ENCODE measurements around the gene TBCK.

The TBCK gene

GRCh38 chr4:106083065-106083464, 232.9 kb downstream of the TBCK start:
- Histone ChIP-seq H2BK15ac (ENCODE audit: low read length) (no peak overlapping the region), H3K23ac (ENCODE audit: low read depth, low read length, poor library complexity) (no peak overlapping the region), H3K27ac (replicated peaks; ENCODE audit: low read length) (no peak overlapping the region), H3K79me1 (ENCODE audit: low read depth, low read length) (no peaks in the 10 kb centered on the region), H3K36me3 (replicated peaks in 1 of 2; ENCODE audit: control insufficient read depth in 2 of 2, insufficient read depth in 2 of 2, low read length in 2 of 2) (no peaks in the 10 kb centered on the region), H3K9me3 (replicated peaks in 1 of 2; ENCODE audit: control insufficient read depth in 2 of 2, insufficient read depth in 1 of 2, low read depth in 1 of 2, low read length in 2 of 2) (peaks cover 1% of the 10 kb centered on the region in 2 donors), H3K18ac (ENCODE audit: low read length) (no peak overlapping the region), H3K4me2 (ENCODE audit: insufficient read depth, low read length, poor library complexity, severe bottlenecking) (no peak overlapping the region), H2BK12ac (ENCODE audit: low read length) (no peak overlapping the region), H2AFZ (ENCODE audit: low read length) (no peak overlapping the region), H4K8ac (ENCODE audit: low read depth, low read length) (no peak overlapping the region), H3K4ac (ENCODE audit: low read length) (no peak overlapping the region), H3K27me3 (ENCODE audit: control insufficient read depth in 3 of 3, insufficient read depth in 3 of 3, low read depth in 1 of 3, low read length in 3 of 3) (no peaks in the 10 kb centered on the region), H2BK120ac (ENCODE audit: low read depth, low read length) (no peak overlapping the region), H2AK5ac (ENCODE audit: low read depth, low read length) (no peak overlapping the region), H3K14ac (ENCODE audit: low read length) (no peak overlapping the region), H2BK5ac (ENCODE audit: low read length) (no peak overlapping the region), H4K91ac (ENCODE audit: low read depth, low read length, poor library complexity) (no peak overlapping the region), H3K4me3 (ENCODE audit: low read length in 2 of 2) (no peak overlapping the region), H3K9ac (ENCODE audit: low read depth, low read length, poor library complexity) (no peak overlapping the region), H3K4me1 (ENCODE audit: control insufficient read depth in 2 of 2, insufficient read depth in 1 of 2, low read depth in 1 of 2, low read length in 2 of 2) (no peaks in the 10 kb centered on the region)
- no CpG with 5 or more reads among the region's 8 CpGs for WGBS, 2 donors (ENCODE audit: extremely low coverage in 2 of 2, insufficient read length in 2 of 2, insufficient replicate concordance in 1 of 2)
- no peak for DNase-seq (ENCODE audit: low spot score)

GRCh38 chr4:106080376-106080775, 235.6 kb downstream of the TBCK start:
- Histone ChIP-seq H3K36me3 (replicated peaks in 1 of 2; ENCODE audit: control insufficient read depth in 2 of 2, insufficient read depth in 2 of 2, low read length in 2 of 2) (no peaks in the 10 kb centered on the region), H3K23ac (ENCODE audit: low read depth, low read length, poor library complexity) (no peak overlapping the region), H3K4me3 (ENCODE audit: low read length in 2 of 2) (no peak overlapping the region), H2BK12ac (ENCODE audit: low read length) (no peak overlapping the region), H3K9ac (ENCODE audit: low read depth, low read length, poor library complexity) (no peak overlapping the region), H2AK5ac (ENCODE audit: low read depth, low read length) (no peak overlapping the region), H3K27ac (replicated peaks; ENCODE audit: low read length) (no peak overlapping the region), H2BK15ac (ENCODE audit: low read length) (no peak overlapping the region), H3K4me2 (ENCODE audit: insufficient read depth, low read length, poor library complexity, severe bottlenecking) (no peak overlapping the region), H3K18ac (ENCODE audit: low read length) (no peak overlapping the region), H3K9me3 (replicated peaks in 1 of 2; ENCODE audit: control insufficient read depth in 2 of 2, insufficient read depth in 1 of 2, low read depth in 1 of 2, low read length in 2 of 2) (peaks cover 0 to 5% of the 10 kb centered on the region in 2 donors), H3K14ac (ENCODE audit: low read length) (no peak overlapping the region), H3K27me3 (ENCODE audit: control insufficient read depth in 3 of 3, insufficient read depth in 3 of 3, low read depth in 1 of 3, low read length in 3 of 3) (no peaks in the 10 kb centered on the region), H2AFZ (ENCODE audit: low read length) (no peak overlapping the region), H2BK120ac (ENCODE audit: low read depth, low read length) (no peak overlapping the region), H4K8ac (ENCODE audit: low read depth, low read length) (no peak overlapping the region), H2BK5ac (ENCODE audit: low read length) (no peak overlapping the region), H4K91ac (ENCODE audit: low read depth, low read length, poor library complexity) (no peak overlapping the region), H3K4ac (ENCODE audit: low read length) (no peak overlapping the region), H3K4me1 (ENCODE audit: control insufficient read depth in 2 of 2, insufficient read depth in 1 of 2, low read depth in 1 of 2, low read length in 2 of 2) (no peaks in the 10 kb centered on the region), H3K79me1 (ENCODE audit: low read depth, low read length) (no peaks in the 10 kb centered on the region)
- WGBS, 2 donors (ENCODE audit: extremely low coverage in 2 of 2, insufficient read length in 2 of 2, insufficient replicate concordance in 1 of 2): no CpG with 5 or more reads among the region's 1 CpG
- no peak for DNase-seq (ENCODE audit: low spot score)

- Histone ChIP-seq H3K27ac (replicated peaks; ENCODE audit: low read length) (no peak overlapping the region), H3K4ac (ENCODE audit: low read length) (no peak overlapping the region), H2BK5ac (ENCODE audit: low read length) (no peak overlapping the region), H3K79me1 (ENCODE audit: low read depth, low read length) (no peaks in the 10 kb centered on the region), H3K23ac (ENCODE audit: low read depth, low read length, poor library complexity) (no peak overlapping the region), H3K18ac (ENCODE audit: low read length) (no peak overlapping the region), H2BK12ac (ENCODE audit: low read length) (no peak overlapping the region), H2BK120ac (ENCODE audit: low read depth, low read length) (no peak overlapping the region), H2BK15ac (ENCODE audit: low read length) (no peak overlapping the region), H3K27me3 (ENCODE audit: control insufficient read depth in 3 of 3, insufficient read depth in 3 of 3, low read depth in 1 of 3, low read length in 3 of 3) (peaks cover 0 to 2% (median 0%) of the 10 kb centered on the region in 3 experiments), H2AFZ (ENCODE audit: low read length) (no peak overlapping the region), H3K9me3 (replicated peaks in 1 of 2; ENCODE audit: control insufficient read depth in 2 of 2, insufficient read depth in 1 of 2, low read depth in 1 of 2, low read length in 2 of 2) (peaks cover 0 to 6% of the 10 kb centered on the region in 2 donors), H2AK5ac (ENCODE audit: low read depth, low read length) (no peak overlapping the region), H3K4me1 (ENCODE audit: control insufficient read depth in 2 of 2, insufficient read depth in 1 of 2, low read depth in 1 of 2, low read length in 2 of 2) (no peaks in the 10 kb centered on the region), H3K4me3 (ENCODE audit: low read length in 2 of 2) (no peak overlapping the region), H4K8ac (ENCODE audit: low read depth, low read length) (no peak overlapping the region), H3K14ac (ENCODE audit: low read length) (no peak overlapping the region), H3K9ac (ENCODE audit: low read depth, low read length, poor library complexity) (no peak overlapping the region), H3K4me2 (ENCODE audit: insufficient read depth, low read length, poor library complexity, severe bottlenecking) (no peak overlapping the region), H3K36me3 (replicated peaks in 1 of 2; ENCODE audit: control insufficient read depth in 2 of 2, insufficient read depth in 2 of 2, low read length in 2 of 2) (no peaks in the 10 kb centered on the region), H4K91ac (ENCODE audit: low read depth, low read length, poor library complexity) (no peak overlapping the region)
- WGBS, 2 donors (ENCODE audit: extremely low coverage in 2 of 2, insufficient read length in 2 of 2, insufficient replicate concordance in 1 of 2): no CpG with 5 or more reads among the region's 2 CpGs
- DNase-seq (ENCODE audit: low spot score): no peak
Observed at GRCh38 chr4:106079616-106080015, 236.4 kb downstream of the TBCK start.

- Histone ChIP-seq H3K14ac (ENCODE audit: low read length) (no peak overlapping the region), H3K4ac (ENCODE audit: low read length) (no peak overlapping the region), H4K91ac (ENCODE audit: low read depth, low read length, poor library complexity) (no peak overlapping the region), H2BK120ac (ENCODE audit: low read depth, low read length) (no peak overlapping the region), H3K4me1 (ENCODE audit: control insufficient read depth in 2 of 2, insufficient read depth in 1 of 2, low read depth in 1 of 2, low read length in 2 of 2) (no peaks in the 10 kb centered on the region), H3K27ac (replicated peaks; ENCODE audit: low read length) (no peak overlapping the region), H3K23ac (ENCODE audit: low read depth, low read length, poor library complexity) (no peak overlapping the region), H4K8ac (ENCODE audit: low read depth, low read length) (no peak overlapping the region), H2AK5ac (ENCODE audit: low read depth, low read length) (no peak overlapping the region), H3K4me3 (ENCODE audit: low read length in 2 of 2) (no peak overlapping the region), H3K27me3 (ENCODE audit: control insufficient read depth in 3 of 3, insufficient read depth in 3 of 3, low read depth in 1 of 3, low read length in 3 of 3) (no peaks in the 10 kb centered on the region), H3K36me3 (replicated peaks in 1 of 2; ENCODE audit: control insufficient read depth in 2 of 2, insufficient read depth in 2 of 2, low read length in 2 of 2) (no peaks in the 10 kb centered on the region), H2BK12ac (ENCODE audit: low read length) (no peak overlapping the region), H2BK5ac (ENCODE audit: low read length) (no peak overlapping the region), H3K9me3 (replicated peaks in 1 of 2; ENCODE audit: control insufficient read depth in 2 of 2, insufficient read depth in 1 of 2, low read depth in 1 of 2, low read length in 2 of 2) (no peaks in the 10 kb centered on the region), H2AFZ (ENCODE audit: low read length) (no peak overlapping the region), H3K18ac (ENCODE audit: low read length) (no peak overlapping the region), H2BK15ac (ENCODE audit: low read length) (no peak overlapping the region), H3K9ac (ENCODE audit: low read depth, low read length, poor library complexity) (no peak overlapping the region), H3K79me1 (ENCODE audit: low read depth, low read length) (no peaks in the 10 kb centered on the region), H3K4me2 (ENCODE audit: insufficient read depth, low read length, poor library complexity, severe bottlenecking) (no peak overlapping the region)
- DNase-seq (ENCODE audit: low spot score): no peak
- no CpG with 5 or more reads among the region's 1 CpG for WGBS, 2 donors (ENCODE audit: extremely low coverage in 2 of 2, insufficient read length in 2 of 2, insufficient replicate concordance in 1 of 2)
Observed at GRCh38 chr4:106065018-106065417, 251.0 kb downstream of the TBCK start.

Measured in neuronal stem cell (in vitro differentiated cells).